ENCODE data around the gene CENPK.
"Not testable (repeated sequence)": the region's sequence is repeated elsewhere in the genome, so short reads cannot be mapped to it uniquely, and the experiment has no call there.

Gene CENPK, protein sequence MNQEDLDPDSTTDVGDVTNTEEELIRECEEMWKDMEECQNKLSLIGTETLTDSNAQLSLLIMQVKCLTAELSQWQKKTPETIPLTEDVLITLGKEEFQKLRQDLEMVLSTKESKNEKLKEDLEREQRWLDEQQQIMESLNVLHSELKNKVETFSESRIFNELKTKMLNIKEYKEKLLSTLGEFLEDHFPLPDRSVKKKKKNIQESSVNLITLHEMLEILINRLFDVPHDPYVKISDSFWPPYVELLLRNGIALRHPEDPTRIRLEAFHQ

GRCh38 chr5:65562731-65563701 lies at the start of gene CENPK, which contains the start of gene PPWD1:
CENPK (minus strand) TSS chr5:65563168; CDS start chr5:65554907, 8,261 bp downstream.
PPWD1 (plus strand) TSS chr5:65563296; CDS start chr5:65563311, 15 bp downstream.
- DNase-seq (ENCODE audit: low read depth in 4 of 4, low spot score in 1 of 4) = peak; percentile 77 to 93 (median 88)

- no peak for DNase-seq (ENCODE audit: low read depth in 4 of 4, low spot score in 1 of 4)
Observed at GRCh38 chr5:65612298-65612907, 49.4 kb upstream of the CENPK start.

DNA sequence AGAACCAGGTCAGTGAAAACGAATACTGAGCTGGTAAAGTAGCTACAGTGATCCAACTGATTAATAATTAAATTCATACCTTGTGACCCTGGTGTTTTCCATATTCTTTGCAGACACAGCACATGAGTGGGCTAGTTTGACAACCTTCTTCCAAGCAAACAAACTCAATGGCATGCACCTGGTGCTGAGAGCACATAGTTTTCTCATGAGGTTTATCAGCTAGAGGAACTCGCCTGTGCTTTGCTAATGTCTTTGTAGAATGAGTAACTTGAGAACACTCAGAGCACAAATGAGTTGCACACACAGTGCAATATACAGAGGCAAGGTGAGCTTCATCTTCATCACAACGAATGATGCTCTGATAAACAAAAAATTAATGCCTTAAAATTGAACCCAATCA lies 48.6 kb upstream of the CENPK start:
- DNase-seq (ENCODE audit: low read depth in 4 of 4, low spot score in 1 of 4) = no peak

DNA sequence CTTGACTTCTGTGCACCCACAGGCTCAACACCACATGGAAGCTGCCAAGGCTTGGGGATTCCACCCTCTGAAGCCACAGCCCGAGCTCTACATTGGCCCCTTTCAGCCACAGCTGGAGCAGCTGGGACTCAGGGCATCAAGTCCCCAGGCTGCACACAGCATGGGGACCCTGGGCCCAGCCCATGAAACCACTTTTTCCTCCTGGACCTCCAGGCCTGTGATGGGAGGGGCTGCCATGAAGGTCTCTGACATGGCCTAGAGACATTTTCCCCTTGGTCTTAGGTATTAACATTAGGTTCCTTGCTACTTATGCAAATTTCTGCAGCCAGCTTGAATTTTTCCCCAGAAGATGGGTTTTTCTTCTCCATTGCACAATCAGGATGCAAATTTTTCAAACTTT lies 38.8 kb upstream of the CENPK start:
- not testable (repeated sequence) for DNase-seq (ENCODE audit: low read depth in 4 of 4, low spot score in 1 of 4)

DNA sequence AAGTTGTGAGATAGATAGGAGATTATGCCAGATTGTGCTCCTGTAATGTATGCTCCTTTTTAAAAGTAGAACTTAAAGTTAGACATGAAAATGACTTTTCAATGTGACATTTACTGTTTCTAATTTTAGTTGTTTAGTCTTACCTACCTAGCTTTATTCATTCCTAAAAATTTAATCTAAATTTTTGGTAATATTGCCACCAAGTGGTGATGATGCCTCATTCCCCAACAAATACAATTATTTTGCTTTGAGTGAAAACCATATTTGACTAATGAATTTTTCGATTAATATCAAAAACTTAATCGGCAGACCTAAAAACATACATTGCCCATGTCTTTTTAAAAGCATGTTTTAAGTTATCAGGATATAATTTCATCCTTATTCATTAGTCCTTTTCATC lies 25.7 kb upstream of the CENPK start:
- DNase-seq (ENCODE audit: low read depth in 4 of 4, low spot score in 1 of 4) = no peak

GRCh38 chr5:65577141-65577540 lies 14.2 kb upstream of the CENPK start:
- DNase-seq (ENCODE audit: low read depth in 4 of 4, low spot score in 1 of 4) = no peak

GRCh38 chr5:65570598-65571226 lies 7.7 kb upstream of the CENPK start:
- no peak for DNase-seq (ENCODE audit: low read depth in 4 of 4, low spot score in 1 of 4)

GRCh38 chr5:65566505-65566904 lies 3.5 kb upstream of the CENPK start:
- DNase-seq (ENCODE audit: low read depth in 4 of 4, low spot score in 1 of 4) = no peak

GRCh38 chr5:65563777-65564176 lies 809 bp upstream of the CENPK start:
- DNase-seq (ENCODE audit: low read depth in 4 of 4, low spot score in 1 of 4) = no peak

GRCh38 chr5:65556718-65557117 lies 6.2 kb downstream of the CENPK start:
- no peak for DNase-seq (ENCODE audit: low read depth in 4 of 4, low spot score in 1 of 4)

DNA sequence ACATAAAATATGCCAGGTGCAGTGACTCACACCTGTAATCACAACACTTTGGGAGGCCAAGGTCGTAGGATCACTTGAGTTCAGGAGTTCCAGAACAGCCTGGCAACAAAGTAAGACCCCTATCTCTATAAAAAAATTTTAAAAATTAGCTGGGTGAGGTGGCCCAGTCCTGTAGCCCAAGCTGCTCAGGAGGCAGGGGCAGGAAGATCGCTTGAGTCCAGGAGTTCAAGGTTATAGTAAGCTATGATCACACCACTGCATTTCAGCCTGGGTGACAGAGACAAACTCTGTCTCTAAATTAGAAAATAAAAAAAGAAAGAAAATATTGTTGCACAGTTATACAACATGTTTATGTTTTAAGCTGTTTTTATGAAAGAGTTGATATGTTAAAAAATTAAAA lies 6.8 kb downstream of the CENPK start:
- DNase-seq (ENCODE audit: low read depth in 4 of 4, low spot score in 1 of 4) = no peak

- no peak for DNase-seq (ENCODE audit: low read depth in 4 of 4, low spot score in 1 of 4)
Observed at GRCh38 chr5:65555287-65555686, 7.7 kb downstream of the CENPK start.

- no peak for DNase-seq (ENCODE audit: low read depth in 4 of 4, low spot score in 1 of 4)
Observed at GRCh38 chr5:65553941-65554340, 9.0 kb downstream of the CENPK start.

DNA sequence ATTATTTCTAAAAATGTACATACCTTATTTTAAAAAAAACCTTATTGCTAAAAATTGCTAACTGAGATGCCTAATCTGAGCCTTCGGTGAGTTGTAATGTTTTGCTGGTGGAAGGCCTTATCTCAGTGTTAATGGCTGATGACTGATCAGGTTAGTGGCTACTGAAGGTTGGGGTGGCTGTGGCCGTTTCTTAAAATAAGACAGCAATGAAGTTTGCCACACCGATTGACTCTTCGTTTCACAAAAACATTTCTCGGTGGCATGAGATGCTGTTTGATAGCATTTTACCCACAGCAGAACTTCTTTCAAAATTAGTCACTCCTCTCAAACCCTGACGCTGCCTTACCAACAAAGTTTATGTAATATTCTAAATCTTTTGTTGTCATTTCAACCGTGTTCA lies 14.7 kb downstream of the CENPK start:
- no peak for DNase-seq (ENCODE audit: low read depth in 4 of 4, low spot score in 1 of 4)

DNA sequence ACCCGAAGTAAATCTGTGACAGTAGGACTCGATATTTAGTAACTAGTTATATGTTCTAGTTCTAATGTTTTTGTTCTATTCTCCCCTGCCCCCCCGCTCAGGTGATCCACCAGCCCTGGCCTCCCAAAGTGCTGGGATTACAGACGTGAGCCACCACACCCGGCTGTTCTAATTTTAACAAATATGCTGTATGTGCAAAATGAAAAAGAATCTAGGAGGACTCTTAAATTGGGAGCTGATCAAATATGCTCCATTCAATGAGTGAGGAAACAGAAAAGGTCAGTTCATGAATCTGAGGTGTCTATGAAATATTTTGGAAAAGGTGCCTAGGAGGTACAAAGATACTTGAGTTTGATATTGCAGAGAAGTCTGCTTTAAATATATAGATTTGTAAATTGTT lies 16.8 kb downstream of the CENPK start:
- DNase-seq (ENCODE audit: low read depth in 4 of 4, low spot score in 1 of 4) = no peak

DNA sequence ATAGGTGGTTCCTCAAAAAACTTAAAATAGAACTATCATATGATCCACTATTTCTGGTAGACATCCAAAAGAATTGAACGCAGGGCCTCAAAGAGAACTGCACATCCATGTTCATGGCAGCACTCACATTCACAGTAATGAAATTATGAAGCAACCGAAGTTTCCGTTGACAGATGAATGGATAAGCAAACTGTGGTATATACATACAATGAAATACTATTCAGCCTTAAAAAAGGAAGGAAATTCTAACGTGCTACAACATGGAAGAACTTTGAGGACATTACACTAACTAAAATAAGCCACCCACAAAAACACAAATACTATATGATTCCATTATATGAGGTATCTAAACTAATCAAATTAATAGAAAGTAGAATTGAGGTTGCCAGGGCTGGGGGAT lies 18.5 kb downstream of the CENPK start:
- no peak for DNase-seq (ENCODE audit: low read depth in 4 of 4, low spot score in 1 of 4)

- no peak for DNase-seq (ENCODE audit: low read depth in 4 of 4, low spot score in 1 of 4)
Observed at GRCh38 chr5:65539827-65540226, 23.1 kb downstream of the CENPK start.

DNA sequence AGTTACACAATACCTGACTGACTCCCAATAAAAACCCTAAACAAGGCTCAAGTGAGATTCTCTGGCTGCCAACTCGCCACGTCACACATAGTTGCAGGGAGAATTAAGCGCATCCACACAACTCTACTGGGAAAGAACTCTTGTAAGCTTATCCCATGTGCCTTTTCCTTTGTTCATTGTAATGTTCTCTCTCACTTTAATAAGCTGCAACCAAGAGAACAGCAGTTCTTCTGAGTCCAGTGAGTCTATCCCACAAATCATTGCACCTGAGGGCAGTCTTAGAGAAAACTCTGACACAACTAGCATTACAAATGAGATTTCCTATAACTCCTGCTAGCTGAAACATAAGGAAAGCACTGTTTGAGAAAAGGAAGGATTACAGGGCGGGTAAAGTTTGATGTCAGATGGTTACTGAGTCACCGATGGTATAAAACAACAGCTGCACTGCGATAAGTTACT lies 27.4 kb downstream of the CENPK start:
- DNase-seq (ENCODE audit: low read depth in 4 of 4, low spot score in 1 of 4) = no peak

DNA sequence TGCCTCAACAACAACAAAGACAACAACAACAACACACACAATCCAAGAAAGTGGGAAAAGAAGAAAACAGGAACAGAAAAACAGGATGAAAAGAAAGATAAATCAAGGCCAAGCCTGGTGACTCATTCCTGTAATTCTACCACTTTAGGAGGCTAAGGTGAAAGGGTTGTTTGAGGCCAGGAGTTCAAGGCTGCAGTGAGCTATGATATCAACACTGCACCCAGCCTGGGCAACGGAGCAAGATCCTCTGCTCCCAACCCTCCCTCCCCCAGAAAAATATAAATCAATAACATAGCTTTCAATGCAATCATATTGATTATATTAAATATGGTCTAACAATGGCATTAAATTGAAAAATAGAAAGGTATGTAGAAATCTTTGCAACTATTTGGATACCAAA lies 32.1 kb downstream of the CENPK start:
- no peak for DNase-seq (ENCODE audit: low read depth in 4 of 4, low spot score in 1 of 4)

GRCh38 chr5:65525726-65526125 lies 37.2 kb downstream of the CENPK start:
- DNase-seq (ENCODE audit: low read depth in 4 of 4, low spot score in 1 of 4) = no peak
